ENCODE results near the gene DENND11.

The DENND11 gene

DNA sequence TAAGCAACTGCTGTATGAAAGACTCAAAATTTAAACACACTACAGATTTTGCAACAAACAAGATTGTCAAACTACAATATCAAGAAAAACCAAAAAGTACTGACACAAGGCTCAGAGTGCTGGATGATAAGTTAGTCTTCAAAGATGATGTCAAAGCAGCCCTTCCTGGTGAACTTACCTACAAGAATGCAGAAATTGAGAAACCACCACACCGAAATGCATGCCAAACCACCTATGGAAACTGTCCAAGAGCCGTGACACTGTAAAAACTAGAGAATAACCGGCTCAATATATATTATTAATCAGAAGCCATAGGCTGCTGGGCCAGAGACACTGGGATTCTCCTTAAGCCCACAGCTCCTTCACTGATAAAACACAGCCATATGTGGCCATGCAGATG lies 25.3 kb downstream of the DENND11 start:
- no peak for DNase-seq

DNA sequence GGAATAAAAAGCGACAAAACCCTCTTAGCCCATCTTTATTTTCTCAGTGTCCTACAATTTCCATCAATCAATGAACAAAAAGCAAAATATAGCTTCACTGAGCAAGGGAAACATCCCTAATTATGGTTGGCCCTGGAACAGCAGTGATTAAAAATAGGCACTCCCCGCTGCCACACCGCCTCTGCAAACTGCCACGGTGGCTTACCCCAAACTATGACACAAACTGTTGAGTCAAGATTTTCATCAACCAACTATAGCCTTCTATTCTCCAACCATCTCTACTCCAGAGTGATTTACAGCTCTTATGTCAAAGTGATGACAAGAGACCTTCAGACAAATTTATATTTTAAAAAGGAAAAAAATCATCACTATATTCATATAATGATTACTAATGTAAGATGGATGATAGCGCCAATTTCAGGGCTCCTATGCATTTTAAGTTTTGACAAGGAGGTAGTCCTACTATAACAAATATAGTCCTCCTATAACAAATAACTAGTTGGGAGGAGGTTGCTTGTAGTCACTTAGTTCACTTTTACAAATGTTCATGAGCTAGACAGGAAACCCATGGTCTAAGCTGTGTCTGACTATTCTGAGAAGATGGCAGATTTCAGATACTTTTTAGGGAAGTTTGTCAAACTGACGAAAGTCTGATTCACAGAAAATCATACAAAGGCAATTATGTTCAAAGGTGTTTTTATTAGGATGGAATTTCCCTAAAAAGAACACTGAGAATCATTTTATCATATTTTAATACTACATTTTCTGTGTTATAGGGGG lies 26.3 kb downstream of the DENND11 start:
- DNase-seq = no peak

DNA sequence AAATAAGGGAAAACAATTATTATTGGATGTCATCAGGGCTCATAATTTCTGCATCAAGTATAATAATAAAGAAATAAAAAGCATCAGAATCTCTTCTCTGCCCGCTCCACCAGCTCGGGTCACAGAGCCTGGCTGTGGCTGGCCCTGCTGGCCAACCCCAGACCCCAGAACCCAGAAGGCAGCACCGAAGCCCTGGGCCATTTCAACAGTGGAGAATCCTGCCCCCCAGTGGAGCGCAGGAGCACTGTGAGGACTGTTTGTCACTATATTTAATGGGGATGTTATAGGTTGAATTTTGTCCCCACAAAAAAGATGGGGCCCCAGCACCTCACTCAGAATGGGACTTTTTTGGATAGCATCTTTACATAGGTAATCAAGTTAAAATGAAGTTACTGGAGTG lies 27.3 kb downstream of the DENND11 start:
- no peak for DNase-seq

DNA sequence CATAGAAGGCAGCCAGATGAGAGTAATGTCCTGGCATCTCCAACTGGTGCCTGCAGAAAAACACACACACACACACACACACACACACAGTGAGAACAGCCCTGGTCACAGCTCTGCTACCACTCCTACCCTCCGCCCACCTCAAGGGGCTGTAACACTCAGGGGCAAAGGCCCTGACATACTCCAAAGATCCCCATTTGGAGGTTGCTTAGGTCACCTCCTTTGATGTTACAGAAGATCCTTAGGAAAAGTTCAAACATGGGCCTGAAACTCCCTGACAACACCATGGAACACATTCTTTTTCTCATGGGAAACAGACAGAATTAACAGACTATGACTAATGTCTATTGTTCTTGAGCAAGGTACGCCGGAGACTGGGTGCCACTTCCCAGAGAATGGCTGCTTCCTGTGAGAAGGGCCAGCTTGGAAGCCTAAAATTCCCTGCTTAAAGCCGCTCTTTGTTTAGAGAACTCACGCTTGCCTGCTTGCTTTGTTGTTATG lies 27.7 kb downstream of the DENND11 start:
- DNase-seq = no peak

DNA sequence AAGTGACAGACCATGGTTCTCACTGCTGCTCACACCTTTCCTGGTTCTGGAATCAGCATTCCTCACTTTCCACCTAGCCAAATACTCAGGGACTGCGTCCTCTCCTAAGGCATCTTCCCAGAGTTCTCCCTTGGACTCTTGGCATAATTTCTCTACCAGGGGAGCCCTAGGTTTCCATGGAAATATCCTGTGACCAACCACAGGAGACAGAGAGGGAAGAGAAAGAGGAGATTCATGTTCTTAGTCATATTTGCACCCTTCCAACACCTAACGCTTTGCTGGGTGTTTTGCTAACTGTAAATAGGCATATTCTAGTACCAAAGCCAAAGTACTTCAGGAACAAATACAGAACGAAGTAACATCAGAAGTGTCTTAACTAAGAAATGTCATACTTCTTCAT lies 28.6 kb downstream of the DENND11 start:
- no peak for DNase-seq

DNA sequence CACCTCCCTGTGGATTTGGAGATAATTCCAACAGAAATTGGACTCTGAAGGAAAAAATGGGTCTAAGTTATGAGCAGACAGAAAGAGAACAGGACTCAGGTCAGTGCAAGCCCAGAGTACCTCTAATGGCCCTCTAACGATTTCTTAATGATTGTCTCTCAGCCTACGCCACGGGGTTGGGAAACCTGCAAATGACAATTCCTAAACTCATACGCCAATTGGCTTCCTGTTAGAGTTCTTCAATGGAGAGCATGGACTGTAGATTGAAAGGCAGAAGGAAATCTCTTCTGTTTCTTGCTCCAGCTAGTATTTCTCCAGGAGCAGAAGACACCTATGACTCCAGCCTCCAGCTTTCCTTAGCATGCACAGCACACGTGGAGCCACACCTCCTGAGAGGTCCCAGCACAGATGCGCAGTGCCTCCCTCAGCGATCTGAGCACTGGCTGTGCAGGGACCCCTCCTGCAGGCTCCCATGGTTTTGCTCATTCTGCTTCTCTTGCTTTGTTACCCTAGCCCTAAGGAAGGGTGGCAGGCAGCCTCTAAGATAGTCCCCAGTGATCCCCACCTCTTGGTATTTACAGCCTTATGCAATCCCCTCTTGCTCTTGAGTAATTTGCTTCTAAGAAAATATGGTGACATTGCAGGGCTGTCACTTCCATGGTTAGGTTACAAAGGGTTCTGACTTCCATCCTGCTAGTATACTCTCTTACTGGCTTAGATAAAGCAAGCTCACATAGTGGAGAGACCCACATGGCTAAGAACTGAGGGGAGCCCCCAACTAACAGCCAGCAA lies 30.1 kb downstream of the DENND11 start:
- no peak for DNase-seq

DNA sequence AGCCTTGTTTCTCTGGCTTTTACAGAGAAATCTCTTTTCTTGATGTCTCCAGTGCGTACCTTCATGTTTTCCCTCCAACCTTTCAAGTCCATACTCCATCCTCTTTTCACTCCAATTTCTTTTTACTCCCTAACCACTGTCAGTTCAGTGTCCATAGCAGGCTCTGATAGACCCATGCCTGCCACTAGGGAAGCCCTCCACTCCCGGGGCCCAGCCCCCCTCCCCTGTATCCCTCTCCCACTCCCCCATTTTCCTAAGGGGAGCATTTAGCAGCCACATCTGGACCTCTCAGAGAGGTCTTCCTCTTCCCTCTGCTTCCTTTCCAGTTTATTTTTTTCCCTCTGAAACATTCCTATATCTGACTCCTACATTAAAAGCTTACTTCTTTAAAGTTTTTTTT lies 33.1 kb downstream of the DENND11 start:
- no peak for DNase-seq

DNA sequence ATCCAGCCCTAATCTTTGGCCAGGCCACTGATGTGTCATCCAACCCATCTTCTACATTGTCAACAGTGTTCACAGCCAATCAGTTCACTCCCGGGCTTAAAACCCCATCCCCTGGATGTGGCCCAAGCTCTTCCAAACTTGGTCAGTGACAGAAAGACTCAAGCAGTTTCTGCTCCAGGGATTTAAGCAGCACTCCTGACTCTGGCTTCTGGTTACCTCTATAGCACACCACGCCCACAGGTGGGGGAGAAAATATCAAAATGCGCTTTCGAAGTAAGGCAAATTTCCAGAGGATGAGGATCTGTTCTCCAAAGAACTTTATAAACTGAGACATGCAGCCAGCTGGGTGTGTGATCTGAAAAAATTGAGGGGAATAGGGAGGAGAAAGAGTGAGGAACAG lies 35.9 kb downstream of the DENND11 start:
- DNase-seq = no peak

DNA sequence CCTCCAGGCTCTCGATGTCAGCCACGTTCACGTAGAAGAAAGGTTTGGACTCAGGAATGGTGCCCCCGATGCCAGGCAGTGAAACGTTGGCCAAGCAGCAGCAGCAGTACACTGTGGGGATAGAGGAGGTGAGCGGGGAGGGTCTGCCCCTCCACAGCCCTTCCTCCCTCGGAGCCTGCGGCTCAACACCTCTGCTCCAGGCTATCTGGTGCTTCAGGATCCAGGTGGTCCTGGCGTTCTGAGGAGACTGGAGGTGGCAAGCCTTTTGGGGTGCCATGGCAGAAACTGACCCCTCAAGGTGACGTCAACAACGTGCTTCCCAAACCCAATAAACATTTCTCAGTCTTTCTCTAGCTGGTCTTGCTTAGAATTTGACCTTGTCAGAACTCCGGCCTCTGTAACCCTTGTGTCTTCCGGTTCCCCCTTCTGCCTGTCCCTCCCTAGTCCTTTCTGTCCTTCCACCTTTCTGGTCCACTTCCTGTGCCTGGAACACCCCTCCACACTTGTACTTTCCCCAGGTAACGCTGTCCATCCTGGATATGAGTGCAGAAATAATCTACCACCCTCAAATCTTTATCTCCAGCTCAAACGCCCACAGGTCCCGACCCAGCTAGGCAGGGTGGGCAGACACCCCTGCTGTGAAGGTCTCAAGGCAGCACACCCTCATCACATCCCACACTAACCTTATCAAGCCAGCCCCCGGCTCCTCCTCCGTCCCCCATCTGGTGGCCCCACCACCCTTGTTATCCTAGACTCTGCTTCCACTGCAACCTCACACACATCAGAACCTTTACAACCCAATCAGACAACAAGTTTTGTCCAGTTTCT lies 36.5 kb downstream of the DENND11 start:
- no peak for DNase-seq

DNA sequence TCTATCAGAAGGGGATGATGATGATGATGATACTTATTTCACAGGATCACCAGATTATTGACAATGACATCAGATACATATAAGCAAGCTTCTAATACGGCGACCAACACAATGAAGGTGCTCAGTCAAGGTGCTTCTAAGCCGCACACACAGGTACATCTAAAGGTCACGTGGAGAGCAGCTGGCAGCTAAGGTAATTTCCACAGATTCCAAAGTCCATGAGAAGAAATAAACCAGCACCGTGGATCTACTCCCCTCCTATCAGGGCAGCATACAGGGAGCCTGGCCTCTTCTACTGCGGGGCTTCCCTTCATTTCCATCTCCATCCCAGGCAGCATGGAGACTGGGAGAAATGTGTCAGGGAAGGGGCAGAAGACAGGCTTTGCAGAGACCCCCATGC lies 37.5 kb downstream of the DENND11 start:
- no peak for DNase-seq

DNA sequence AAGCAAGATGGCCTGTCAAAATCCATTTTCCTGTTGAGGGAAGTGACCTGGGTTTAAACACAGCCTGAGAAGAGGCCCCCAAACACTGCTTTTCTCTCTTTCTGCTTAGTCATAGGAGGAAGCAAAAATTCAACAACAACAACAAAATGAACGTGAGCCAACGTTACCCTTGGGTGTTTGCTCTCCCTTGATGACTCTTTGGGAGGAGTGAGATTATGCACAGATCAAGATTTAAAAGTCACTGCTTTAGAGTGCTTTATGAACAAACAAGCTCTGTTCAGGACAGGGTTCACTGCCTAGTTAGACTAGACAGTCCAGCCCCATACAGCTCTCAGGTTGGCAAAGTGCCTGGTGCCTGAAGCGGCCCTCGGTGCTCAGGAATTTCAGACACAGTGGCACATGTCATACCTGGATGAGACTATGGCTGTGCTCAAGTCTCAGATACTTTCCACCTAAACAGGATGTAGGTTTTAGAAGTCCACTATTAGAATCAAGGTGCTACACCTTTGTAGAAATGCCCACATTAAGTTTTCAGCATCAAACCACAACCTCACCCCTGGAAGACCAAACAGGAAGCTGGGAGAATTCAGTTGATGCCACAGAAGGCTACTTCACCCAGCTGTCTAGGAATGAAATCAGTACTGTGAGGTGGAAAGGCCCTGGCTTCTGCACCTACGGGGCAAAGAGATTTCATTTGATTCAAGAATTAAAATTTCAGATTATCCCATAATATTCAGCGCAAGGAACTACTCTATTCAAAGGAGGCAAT lies 38.7 kb downstream of the DENND11 start:
- DNase-seq = no peak

DNA sequence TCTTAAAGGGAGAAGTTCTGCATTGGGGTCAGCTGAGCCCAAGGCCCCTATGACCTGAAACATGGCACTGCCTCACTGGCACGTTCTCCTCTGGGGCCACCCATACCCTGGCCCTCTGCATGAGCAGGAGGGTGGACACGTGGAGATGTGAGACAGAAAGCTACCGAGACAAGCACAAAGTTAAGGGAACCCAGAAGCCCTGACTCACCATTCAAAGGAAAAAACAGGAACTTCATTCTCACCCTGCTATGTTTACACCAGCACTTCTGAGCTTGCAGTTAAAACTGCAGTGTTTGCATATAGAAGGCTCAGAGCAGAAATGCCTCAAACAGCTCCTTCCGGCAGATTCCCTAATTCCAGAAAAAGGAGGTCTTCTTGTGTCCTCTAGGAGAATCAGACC lies 41.7 kb downstream of the DENND11 start:
- no peak for DNase-seq

DNA sequence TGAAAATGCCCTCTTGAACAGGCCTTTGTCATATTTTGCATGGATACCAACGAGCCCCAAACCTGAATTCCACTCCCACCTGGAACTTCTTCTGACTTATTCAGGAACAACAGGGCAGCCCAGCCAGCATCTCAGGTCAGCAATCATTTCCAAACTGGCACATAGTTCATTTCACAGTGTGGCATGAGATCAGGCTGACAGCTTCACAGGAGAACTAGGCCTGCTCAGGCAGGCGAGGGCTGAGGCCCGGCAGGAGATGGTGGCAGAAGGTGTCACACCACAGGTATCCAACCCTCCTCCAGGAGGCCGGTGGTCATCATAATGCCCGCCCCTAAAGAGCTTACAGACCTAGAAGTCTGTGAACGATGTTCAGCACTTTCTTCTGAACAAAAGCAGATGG lies 42.5 kb downstream of the DENND11 start:
- DNase-seq = no peak

DNA sequence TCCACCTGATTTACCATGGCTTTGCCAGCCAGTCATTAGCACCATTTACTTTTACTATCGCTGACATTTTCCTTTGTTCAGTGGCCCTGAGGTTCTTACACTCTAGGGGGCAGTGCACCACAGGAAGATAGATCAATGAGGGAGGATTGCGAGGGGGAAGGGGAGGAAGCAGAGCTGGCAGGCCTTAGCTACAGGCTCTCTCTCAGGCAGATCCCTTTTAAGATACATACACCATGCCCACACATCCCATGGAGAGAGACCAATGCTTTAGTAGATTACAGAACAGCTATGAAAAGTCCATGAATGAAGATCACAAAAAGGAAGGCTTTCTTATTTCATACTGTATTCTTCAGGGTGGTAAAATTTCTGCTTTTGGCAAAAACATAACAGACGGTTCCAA lies 47.4 kb downstream of the DENND11 start:
- peak in 1 of 2 experiments; percentile 46 for DNase-seq

DNA sequence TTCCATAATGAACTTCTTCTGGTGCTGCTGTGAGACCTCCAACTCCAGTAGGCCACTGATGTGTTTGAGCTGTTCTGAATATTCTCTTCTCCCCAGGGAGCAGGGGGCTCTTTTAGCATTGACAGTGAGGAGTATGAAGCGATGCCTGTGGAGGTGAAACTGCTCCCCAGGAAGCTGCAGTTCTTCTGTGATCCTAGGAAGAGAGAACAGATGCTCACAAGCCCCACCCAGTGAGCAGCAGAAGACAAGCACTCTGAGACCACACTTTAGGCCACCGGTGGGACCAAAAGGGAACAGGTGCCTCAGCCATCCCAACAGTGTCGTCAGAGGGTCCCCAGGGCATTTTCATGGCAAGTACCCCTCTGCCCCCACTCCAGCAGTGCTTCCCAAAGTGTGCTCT lies 49.3 kb downstream of the DENND11 start:
- no peak for DNase-seq
